ENCODE measurements around the gene OR13A1. TPM values are rescaled to one million over a fixed set of nuclear protein-coding genes. Genes with fewer than 3 reads are reported as not detected.

The OR13A1 gene
- total RNA-seq, 1 experiment from 2014 or later, result 0.15 TPM

DNA sequence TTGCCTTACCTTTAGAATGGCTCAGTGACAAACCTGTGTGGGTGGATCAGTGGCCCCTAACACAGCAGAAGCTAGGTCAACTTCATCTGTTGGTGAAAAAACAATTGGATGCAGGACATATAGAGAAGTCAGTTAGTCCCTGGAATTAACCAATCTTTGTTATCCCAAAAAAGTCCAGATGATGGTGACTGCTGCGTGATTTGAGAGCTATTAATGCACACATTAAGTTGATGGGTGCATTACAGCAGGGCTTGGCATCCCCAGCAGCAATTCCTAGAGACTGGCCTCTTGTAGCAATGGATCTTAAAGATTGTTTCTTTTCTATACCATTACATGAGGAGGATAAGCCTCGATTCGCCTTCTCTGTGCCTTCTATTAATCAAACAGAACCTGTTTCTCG lies 33.3 kb downstream of the OR13A1 start:
- H3K9me3 ChIP-seq (ENCODE audit: control insufficient read depth, low read depth, low read length), result no peaks in the 10 kb centered on the region
- no peak overlapping the region for H3K56ac ChIP-seq (ENCODE audit: insufficient read length, low read depth, low read length)
- no peak overlapping the region for H3K4me2 ChIP-seq (ENCODE audit: insufficient read depth, insufficient read length, low read length)
- no peak overlapping the region for H2BK20ac ChIP-seq (ENCODE audit: low read depth, low read length, poor library complexity, severe bottlenecking)
- no peak overlapping the region for H2AFZ ChIP-seq (ENCODE audit: low read length)
- no peak overlapping the region for H2BK5ac ChIP-seq (ENCODE audit: insufficient read length, low read length)
- Mint-ChIP-seq H3K36me3 (ENCODE audit: insufficient read depth in 1 of 3, low read depth in 3 of 3) (peaks cover 0 to 5% (median 3%) of the 10 kb centered on the region in 3 experiments; a peak in 4 of 7 replicates), H3K27me3 (ENCODE audit: low read depth) (peaks cover 5% of the 10 kb centered on the region; the same call in 1 of the 2 replicates), H3K9me3 (peaks cover 4 to 10% of the 10 kb centered on the region in 2 experiments), H3K4me3 (no peak overlapping the region), H3K4me1 (peaks cover 19 to 20% of the 10 kb centered on the region in 2 experiments), H3K27ac (no peak overlapping the region)
- TF ChIP-seq, protein P1, sequence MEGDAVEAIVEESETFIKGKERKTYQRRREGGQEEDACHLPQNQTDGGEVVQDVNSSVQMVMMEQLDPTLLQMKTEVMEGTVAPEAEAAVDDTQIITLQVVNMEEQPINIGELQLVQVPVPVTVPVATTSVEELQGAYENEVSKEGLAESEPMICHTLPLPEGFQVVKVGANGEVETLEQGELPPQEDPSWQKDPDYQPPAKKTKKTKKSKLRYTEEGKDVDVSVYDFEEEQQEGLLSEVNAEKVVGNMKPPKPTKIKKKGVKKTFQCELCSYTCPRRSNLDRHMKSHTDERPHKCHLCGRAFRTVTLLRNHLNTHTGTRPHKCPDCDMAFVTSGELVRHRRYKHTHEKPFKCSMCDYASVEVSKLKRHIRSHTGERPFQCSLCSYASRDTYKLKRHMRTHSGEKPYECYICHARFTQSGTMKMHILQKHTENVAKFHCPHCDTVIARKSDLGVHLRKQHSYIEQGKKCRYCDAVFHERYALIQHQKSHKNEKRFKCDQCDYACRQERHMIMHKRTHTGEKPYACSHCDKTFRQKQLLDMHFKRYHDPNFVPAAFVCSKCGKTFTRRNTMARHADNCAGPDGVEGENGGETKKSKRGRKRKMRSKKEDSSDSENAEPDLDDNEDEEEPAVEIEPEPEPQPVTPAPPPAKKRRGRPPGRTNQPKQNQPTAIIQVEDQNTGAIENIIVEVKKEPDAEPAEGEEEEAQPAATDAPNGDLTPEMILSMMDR (conservative IDR thresholded peaks at IDR 0.05), result no peak
- no peak overlapping the region for H3K18ac ChIP-seq (ENCODE audit: insufficient read length, low read depth, low read length)
- no peak overlapping the region for H4K5ac ChIP-seq (ENCODE audit: insufficient read length, low read depth, low read length)
- no peak overlapping the region for H3K27ac ChIP-seq (ENCODE audit: insufficient read length, low read depth, low read length)
- H3K79me2 ChIP-seq (ENCODE audit: insufficient read depth, low read length), result no peaks in the 10 kb centered on the region
- H3K23ac ChIP-seq (ENCODE audit: insufficient read length, low read depth, low read length), result no peak overlapping the region
- no peak overlapping the region for H2BK15ac ChIP-seq (ENCODE audit: low read depth, low read length)
- H3K4me1 ChIP-seq (ENCODE audit: insufficient read depth, low read length), result peaks cover 2% of the 10 kb centered on the region; the same call in 1 of the 2 replicates
- no peaks in the 10 kb centered on the region for H3K23me2 ChIP-seq (ENCODE audit: insufficient read length, low read depth, low read length, poor library complexity, severe bottlenecking)
- no peaks in the 10 kb centered on the region for H3K79me1 ChIP-seq (ENCODE audit: insufficient read depth, low read depth, low read length, poor library complexity, severe bottlenecking)
- H4K8ac ChIP-seq (replicated peaks; ENCODE audit: insufficient read length, low read depth, low read length), result no peak overlapping the region
- no peak overlapping the region for H3K14ac ChIP-seq (ENCODE audit: insufficient read depth, low read length)
- no peak overlapping the region for H3T11ph ChIP-seq (ENCODE audit: low read length)
- H3K9ac ChIP-seq (ENCODE audit: extremely low read depth, insufficient read length, low read length), result no peak overlapping the region
- WGBS (ENCODE audit: extremely low coverage, insufficient read length, low lambda C conversion rate), result no CpG with 5 or more reads among the region's 4 CpGs
- no peaks in the 10 kb centered on the region for H4K20me1 ChIP-seq (ENCODE audit: control insufficient read depth, insufficient read depth, insufficient read length)
- H2BK120ac ChIP-seq (ENCODE audit: low read depth, low read length, poor library complexity, severe bottlenecking), result no peak overlapping the region
- H2BK12ac ChIP-seq (ENCODE audit: insufficient read length, low read depth, low read length), result no peak overlapping the region
- no peak overlapping the region for H4K91ac ChIP-seq (ENCODE audit: insufficient read length, low read depth, low read length)
- H3K4ac ChIP-seq (ENCODE audit: low read depth, low read length), result no peak overlapping the region
- H3K27me3 ChIP-seq (ENCODE audit: insufficient read depth, low read length), result no peaks in the 10 kb centered on the region
- H2AK5ac ChIP-seq (ENCODE audit: insufficient read length, low read length), result no peak overlapping the region
- no peak for DNase-seq
